Measurements from ENCODE around the gene RGMB. TPM values are rescaled to one million over a fixed set of nuclear protein-coding genes. Genes with fewer than 3 reads are reported as not detected.

The RGMB gene
- total and polyA plus RNA-seq, 2 of the 13 experiments (the other 11 are each of a cell fraction or from before 2014, with no cell fraction given) = 3.0 to 3.8 TPM

DNA sequence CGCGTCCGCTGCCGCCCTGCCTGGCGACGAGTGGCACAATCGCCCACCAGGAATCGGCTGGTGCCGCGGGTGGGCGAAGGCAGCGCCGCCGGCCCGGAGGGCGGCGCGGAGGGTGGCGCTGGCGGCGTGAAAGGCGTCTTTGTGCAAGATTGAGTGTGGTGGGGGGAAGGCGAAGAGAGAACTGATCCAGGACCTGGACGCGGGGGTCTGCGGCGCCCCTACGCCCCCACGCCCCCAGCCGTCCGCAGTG lies 4.6 kb upstream of the RGMB start:
- H3K4me1 ChIP-seq (ENCODE audit: insufficient read depth, low read length) = peaks cover 24% of the 10 kb centered on the region
- ChIA-PET CTCF (ENCODE audit: low intra/inter-chr PET ratio, low total read pairs) (interaction anchor here (1.3 to 1.7 kb wide), 2 partner anchors 26 to 27 kb away, joined by 3 to 6 read pairs; no protein-coding TSS in a partner anchor), POLR2A (no interaction called here)
- no peak overlapping the region for H3K27ac ChIP-seq (ENCODE audit: extremely low read length, insufficient read depth, low read length)
- H3K36me3 ChIP-seq (replicated peaks in 1 of 2; ENCODE audit: control insufficient read depth in 1 of 2, insufficient read depth in 2 of 2, low read length in 2 of 2) = no peaks in the 10 kb centered on the region
- no TSS peak for BruUV-seq (replicated peaks)
- TF ChIP-seq MAZ (IDR thresholded peaks at IDR 0.05; ENCODE audit: borderline replicate concordance, low read depth, low read length) (no peak), MAZ (CRISPR knock-in tag; IDR thresholded peaks at IDR 0.05; ENCODE audit: low read depth) (0 out of 2 replicates have a peak, but pooled peaks have one; percentile 59), ZMAT3 (CRISPR knock-in tag; conservative IDR thresholded peaks at IDR 0.05) (no peak), MTF2 (CRISPR knock-in tag; IDR thresholded peaks at IDR 0.05; ENCODE audit: borderline replicate concordance) (peak; percentile 62; the same call in 1 of the 2 replicates), TARDBP (CRISPR knock-in tag; IDR thresholded peaks at IDR 0.05) (0 out of 2 replicates have a peak, but pooled peaks have one; percentile 19), ZBTB7A (CRISPR knock-in tag; IDR thresholded peaks at IDR 0.05) (peak; percentile 91; the same call in 1 of the 2 replicates), MIER3 (CRISPR knock-in tag; IDR thresholded peaks at IDR 0.05; ENCODE audit: borderline replicate concordance) (no peak), RNF2 (conservative IDR thresholded peaks at IDR 0.05; ENCODE audit: low read depth) (no peak)
- TF ChIP-seq, protein P1, sequence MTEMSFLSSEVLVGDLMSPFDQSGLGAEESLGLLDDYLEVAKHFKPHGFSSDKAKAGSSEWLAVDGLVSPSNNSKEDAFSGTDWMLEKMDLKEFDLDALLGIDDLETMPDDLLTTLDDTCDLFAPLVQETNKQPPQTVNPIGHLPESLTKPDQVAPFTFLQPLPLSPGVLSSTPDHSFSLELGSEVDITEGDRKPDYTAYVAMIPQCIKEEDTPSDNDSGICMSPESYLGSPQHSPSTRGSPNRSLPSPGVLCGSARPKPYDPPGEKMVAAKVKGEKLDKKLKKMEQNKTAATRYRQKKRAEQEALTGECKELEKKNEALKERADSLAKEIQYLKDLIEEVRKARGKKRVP (CRISPR knock-in tag; IDR thresholded peaks at IDR 0.05) = 0 out of 4 replicates have a peak, but pooled peaks of 1 of the 2 experiments have one; percentile 18
- peaks cover 0 to 5% of the 10 kb centered on the region in 2 experiments; a peak in 1 of 5 replicates for H3K27me3 ChIP-seq (ENCODE audit: control insufficient read depth in 1 of 2, insufficient read depth in 2 of 2, low read length in 2 of 2)
- in situ Hi-C loops (cut with HindIII; ENCODE audit: extremely low pct_ligation_motif_present, low pct_unique_long_range_greater_than_20kb) = no loop called here
- no peaks in the 10 kb centered on the region for H4K20me1 ChIP-seq (ENCODE audit: insufficient read depth, low read length)
- ATAC-seq (no peak), FAIRE-seq (no peak), DNase-seq (ENCODE audit: low spot score) (no peak)
- no peaks in the 10 kb centered on the region for H3K79me2 ChIP-seq (ENCODE audit: insufficient read depth, low read length)
- H3K4me3 ChIP-seq (replicated peaks in 1 of 3; ENCODE audit: insufficient read depth in 1 of 3, low read depth in 2 of 3, low read length in 3 of 3) = peak overlapping the region; percentile 62 to 81 (median 72)
- WGBS (ENCODE audit: low lambda C conversion rate) = 0% methylated on average over 4 of the region's 31 CpGs
- peak overlapping the region; percentile 38; the same call in 1 of the 2 replicates for H3K9ac ChIP-seq (ENCODE audit: insufficient read depth, low read depth, low read length)
- intact Hi-C loops (cut with micrococcal nuclease; ENCODE audit: unreplicated experiment) = loop anchor here (1.0 to 2.0 kb wide), 2 partner anchors 27 to 58 kb away; no protein-coding TSS in a partner anchor
- no peak overlapping the region for H2AFZ ChIP-seq (ENCODE audit: low read length)
- H3K4me2 ChIP-seq (ENCODE audit: low read depth, low read length) = peak overlapping the region; percentile 86
- no peaks in the 10 kb centered on the region for H3K9me3 ChIP-seq (ENCODE audit: low read length)

Data from HepG2 (cell line).